Mammary epithelial cell (primary cell): ENCODE results near the gene GAN.

Source experiments
- EZH2 ChIP-seq: IDR thresholded peaks from 2 replicates; pipeline ENCODE4 v1.6.1; 2012; ENCODE audit warnings: low read length, inconsistent platforms, borderline replicate concordance
- TF ChIP-seq, protein P1 (sequence below), 2 donors: IDR thresholded peaks in 1 of 2; conservative IDR thresholded peaks in 1 of 2; 2 replicates each; pipeline ENCODE4 v1.5.1; 2011 to 2012; ENCODE audit warnings: inconsistent platforms in 2 of 2, low read length in 2 of 2, mild to moderate bottlenecking in 2 of 2, control low read depth in 1 of 2, low read depth in 1 of 2; ENCODE audit not compliant: insufficient read depth in 1 of 2; ENCODE audit errors: extremely low read depth in 1 of 2

DNA sequence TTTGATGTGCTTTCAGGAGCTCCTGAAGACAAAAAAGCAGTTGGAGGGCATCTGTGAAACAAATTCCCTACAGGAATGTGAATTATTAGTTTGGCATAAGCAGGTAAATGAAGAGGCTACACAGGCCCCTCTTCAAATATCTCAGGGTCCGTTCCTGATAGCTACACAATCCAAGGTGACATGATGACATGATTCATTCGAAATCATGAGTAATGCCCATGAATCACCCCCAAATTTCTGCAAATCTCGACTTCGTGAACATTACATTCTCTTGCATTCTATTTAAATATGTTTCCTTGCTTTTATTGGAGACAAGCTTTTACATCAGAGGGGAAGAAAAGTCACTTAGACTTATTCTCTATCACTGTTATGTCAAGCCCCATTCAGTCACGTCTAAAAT is 22.3 kb downstream of the GAN start:
- TF ChIP-seq, protein P1, sequence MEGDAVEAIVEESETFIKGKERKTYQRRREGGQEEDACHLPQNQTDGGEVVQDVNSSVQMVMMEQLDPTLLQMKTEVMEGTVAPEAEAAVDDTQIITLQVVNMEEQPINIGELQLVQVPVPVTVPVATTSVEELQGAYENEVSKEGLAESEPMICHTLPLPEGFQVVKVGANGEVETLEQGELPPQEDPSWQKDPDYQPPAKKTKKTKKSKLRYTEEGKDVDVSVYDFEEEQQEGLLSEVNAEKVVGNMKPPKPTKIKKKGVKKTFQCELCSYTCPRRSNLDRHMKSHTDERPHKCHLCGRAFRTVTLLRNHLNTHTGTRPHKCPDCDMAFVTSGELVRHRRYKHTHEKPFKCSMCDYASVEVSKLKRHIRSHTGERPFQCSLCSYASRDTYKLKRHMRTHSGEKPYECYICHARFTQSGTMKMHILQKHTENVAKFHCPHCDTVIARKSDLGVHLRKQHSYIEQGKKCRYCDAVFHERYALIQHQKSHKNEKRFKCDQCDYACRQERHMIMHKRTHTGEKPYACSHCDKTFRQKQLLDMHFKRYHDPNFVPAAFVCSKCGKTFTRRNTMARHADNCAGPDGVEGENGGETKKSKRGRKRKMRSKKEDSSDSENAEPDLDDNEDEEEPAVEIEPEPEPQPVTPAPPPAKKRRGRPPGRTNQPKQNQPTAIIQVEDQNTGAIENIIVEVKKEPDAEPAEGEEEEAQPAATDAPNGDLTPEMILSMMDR (conservative IDR thresholded peaks at IDR 0.05 in 1 of 2, IDR thresholded peaks at IDR 0.05 in 1 of 2; ENCODE audit: extremely low read depth in 1 of 2, insufficient read depth in 1 of 2, low read depth in 1 of 2, low read length in 2 of 2): no peak
- no peak for TF ChIP-seq EZH2
